Stomach smooth muscle (tissue), 2 donors: Measurements from ENCODE around the gene TBC1D9.

Source experiments
- H3K27ac ChIP-seq: one replicate; pipeline ENCODE4 v1.7.0; 2013; ENCODE audit warnings: mild to moderate bottlenecking, low read length, inconsistent platforms
- H3K27me3 ChIP-seq, 2 donors: one replicate each; pipeline ENCODE4 v1.7.0; 2013; ENCODE audit warnings: low read length in 2 of 2; ENCODE audit not compliant: insufficient read depth in 2 of 2, control insufficient read depth in 1 of 2
- H3K36me3 ChIP-seq, 2 donors: one replicate each; pipeline ENCODE4 v1.7.0; 2013; ENCODE audit warnings: low read length in 2 of 2; ENCODE audit not compliant: control insufficient read depth in 2 of 2, insufficient read depth in 2 of 2
- H3K4me1 ChIP-seq: one replicate; pipeline ENCODE4 v1.7.0; 2013; ENCODE audit warnings: low read length; ENCODE audit not compliant: control insufficient read depth, insufficient read depth
- H3K4me3 ChIP-seq, 2 donors: one replicate each; pipeline ENCODE4 v1.7.0; 2013; ENCODE audit warnings: low read length in 2 of 2
- H3K9ac ChIP-seq, 2 donors: one replicate each; pipeline ENCODE4 v1.7.0; 2013; ENCODE audit warnings: low read length in 2 of 2, mild to moderate bottlenecking in 1 of 2
- H3K9me3 ChIP-seq, 2 donors: one replicate each; pipeline ENCODE4 v1.7.0; 2013; ENCODE audit warnings: low read length in 2 of 2; ENCODE audit not compliant: control insufficient read depth in 2 of 2
- donor health status: healthy.
- donor health status: Pancreatic carcinoma.

TBC1D9 gene

GRCh38 chr4:140706276-140706625 lies 49.9 kb downstream of the TBC1D9 start:
- Histone ChIP-seq H3K4me1 (peaks cover 2% of the 10 kb centered on the region), H3K27ac (no peak overlapping the region), H3K9me3 (no peaks in the 10 kb centered on the region), H3K9ac (no peak overlapping the region), H3K27me3 (no peaks in the 10 kb centered on the region), H3K36me3 (no peaks in the 10 kb centered on the region), H3K4me3 (no peak overlapping the region)

GRCh38 chr4:140705625-140706275 lies 50.4 kb downstream of the TBC1D9 start:
- no peaks in the 10 kb centered on the region for H3K27me3 ChIP-seq
- H3K27ac ChIP-seq = no peak overlapping the region
- H3K4me1 ChIP-seq = peaks cover 2% of the 10 kb centered on the region
- H3K9me3 ChIP-seq = no peaks in the 10 kb centered on the region
- no peak overlapping the region for H3K9ac ChIP-seq
- H3K4me3 ChIP-seq = no peak overlapping the region
- H3K36me3 ChIP-seq = no peaks in the 10 kb centered on the region

DNA sequence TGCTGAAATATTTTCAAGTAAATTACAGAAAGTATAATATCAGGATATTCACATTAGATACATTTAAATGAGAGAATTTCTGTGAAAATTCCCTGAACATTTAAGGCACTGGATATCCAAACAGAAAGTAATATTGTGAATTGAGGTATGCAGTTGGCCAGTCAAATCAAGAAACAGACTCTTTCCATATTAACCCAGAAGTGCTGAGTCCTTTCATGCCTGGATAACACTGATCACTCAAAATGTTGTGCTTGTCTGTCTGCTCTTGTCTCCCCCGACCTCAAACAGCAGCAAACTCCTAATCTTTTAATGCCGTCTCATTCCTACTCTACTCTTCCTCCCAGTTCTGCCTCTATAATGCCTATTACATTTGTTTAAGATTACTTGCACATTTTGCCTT lies 51.2 kb downstream of the TBC1D9 start:
- no peak overlapping the region for H3K9ac ChIP-seq
- peaks cover 2% of the 10 kb centered on the region for H3K4me1 ChIP-seq
- H3K36me3 ChIP-seq = no peaks in the 10 kb centered on the region
- H3K4me3 ChIP-seq = no peak overlapping the region
- no peak overlapping the region for H3K27ac ChIP-seq
- H3K9me3 ChIP-seq = no peaks in the 10 kb centered on the region
- H3K27me3 ChIP-seq = no peaks in the 10 kb centered on the region

DNA sequence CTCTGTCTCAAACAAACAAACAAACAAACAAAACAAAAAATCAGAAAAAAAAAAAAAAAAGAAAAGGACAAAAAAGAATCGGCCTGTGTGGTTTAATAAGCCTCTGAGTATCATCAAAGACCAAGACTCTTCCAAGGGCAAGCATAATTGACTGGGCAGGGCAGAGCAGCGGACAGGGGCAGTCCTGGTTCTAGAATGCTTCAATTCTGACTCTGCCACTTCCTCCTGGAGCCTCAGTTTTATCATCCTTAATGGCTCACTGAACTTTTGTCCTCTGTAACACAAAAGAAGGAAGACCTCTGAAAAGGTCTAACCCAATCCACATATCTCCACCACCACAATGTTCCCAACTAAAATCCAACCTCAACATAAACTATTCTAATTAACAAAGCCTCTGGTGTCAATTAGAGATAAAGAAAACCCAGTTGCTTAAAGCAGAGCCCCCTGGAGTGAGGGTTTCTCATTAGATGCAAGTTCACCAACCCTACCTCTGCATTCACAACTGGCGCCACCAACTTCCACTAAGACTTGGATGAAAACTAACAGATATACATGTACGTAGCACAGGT lies 51.7 kb downstream of the TBC1D9 start:
- Histone ChIP-seq H3K27ac (no peak overlapping the region), H3K36me3 (no peaks in the 10 kb centered on the region), H3K4me1 (peaks cover 2% of the 10 kb centered on the region), H3K9me3 (no peaks in the 10 kb centered on the region), H3K9ac (no peak overlapping the region), H3K27me3 (no peaks in the 10 kb centered on the region), H3K4me3 (no peak overlapping the region)

GRCh38 chr4:140703463-140703862 lies 52.7 kb downstream of the TBC1D9 start:
- Histone ChIP-seq H3K9ac (no peak overlapping the region), H3K27me3 (no peaks in the 10 kb centered on the region), H3K27ac (no peak overlapping the region), H3K4me1 (peaks cover 2% of the 10 kb centered on the region), H3K36me3 (no peaks in the 10 kb centered on the region), H3K9me3 (no peaks in the 10 kb centered on the region), H3K4me3 (no peak overlapping the region)

DNA sequence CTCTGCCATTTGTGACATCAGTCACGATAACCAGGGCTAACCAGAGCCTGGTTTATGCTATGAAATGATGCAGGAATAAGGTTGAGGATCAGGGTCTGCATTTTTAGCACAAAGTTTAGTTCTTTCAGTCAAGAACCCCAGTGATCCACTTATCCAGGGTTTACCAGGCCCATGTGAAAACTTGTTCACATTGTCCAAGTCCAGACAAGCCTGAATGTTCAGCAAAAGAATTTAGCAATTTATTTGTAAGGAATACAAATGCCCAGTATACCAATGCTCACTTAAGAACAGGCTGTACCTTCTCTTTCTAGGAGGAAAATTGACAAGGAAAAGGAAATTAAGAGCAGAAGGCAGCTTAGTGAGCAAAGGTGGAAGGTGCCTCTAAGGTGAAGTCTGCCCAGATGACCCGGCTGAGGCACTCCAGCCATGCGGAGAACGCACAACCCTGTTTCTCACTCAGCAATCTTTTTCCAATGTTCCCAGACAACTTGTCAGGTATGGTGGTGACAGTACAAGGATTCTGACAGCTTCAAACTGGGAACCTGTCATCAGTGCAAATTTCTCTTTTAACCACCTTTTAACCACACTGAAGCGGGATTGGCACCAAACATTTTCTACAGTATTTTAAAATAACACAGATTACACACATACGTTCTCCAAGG lies 54.0 kb downstream of the TBC1D9 start:
- Histone ChIP-seq H3K27ac (no peak overlapping the region), H3K4me1 (peaks cover 5% of the 10 kb centered on the region), H3K9me3 (no peaks in the 10 kb centered on the region), H3K27me3 (no peaks in the 10 kb centered on the region), H3K4me3 (no peak overlapping the region), H3K9ac (no peak overlapping the region), H3K36me3 (no peaks in the 10 kb centered on the region)

- Histone ChIP-seq H3K27me3 (no peaks in the 10 kb centered on the region), H3K27ac (no peak overlapping the region), H3K4me3 (no peak overlapping the region), H3K9ac (no peak overlapping the region), H3K9me3 (no peaks in the 10 kb centered on the region), H3K36me3 (no peaks in the 10 kb centered on the region), H3K4me1 (peaks cover 5% of the 10 kb centered on the region)
Observed at GRCh38 chr4:140701071-140701470, 55.1 kb downstream of the TBC1D9 start.

DNA sequence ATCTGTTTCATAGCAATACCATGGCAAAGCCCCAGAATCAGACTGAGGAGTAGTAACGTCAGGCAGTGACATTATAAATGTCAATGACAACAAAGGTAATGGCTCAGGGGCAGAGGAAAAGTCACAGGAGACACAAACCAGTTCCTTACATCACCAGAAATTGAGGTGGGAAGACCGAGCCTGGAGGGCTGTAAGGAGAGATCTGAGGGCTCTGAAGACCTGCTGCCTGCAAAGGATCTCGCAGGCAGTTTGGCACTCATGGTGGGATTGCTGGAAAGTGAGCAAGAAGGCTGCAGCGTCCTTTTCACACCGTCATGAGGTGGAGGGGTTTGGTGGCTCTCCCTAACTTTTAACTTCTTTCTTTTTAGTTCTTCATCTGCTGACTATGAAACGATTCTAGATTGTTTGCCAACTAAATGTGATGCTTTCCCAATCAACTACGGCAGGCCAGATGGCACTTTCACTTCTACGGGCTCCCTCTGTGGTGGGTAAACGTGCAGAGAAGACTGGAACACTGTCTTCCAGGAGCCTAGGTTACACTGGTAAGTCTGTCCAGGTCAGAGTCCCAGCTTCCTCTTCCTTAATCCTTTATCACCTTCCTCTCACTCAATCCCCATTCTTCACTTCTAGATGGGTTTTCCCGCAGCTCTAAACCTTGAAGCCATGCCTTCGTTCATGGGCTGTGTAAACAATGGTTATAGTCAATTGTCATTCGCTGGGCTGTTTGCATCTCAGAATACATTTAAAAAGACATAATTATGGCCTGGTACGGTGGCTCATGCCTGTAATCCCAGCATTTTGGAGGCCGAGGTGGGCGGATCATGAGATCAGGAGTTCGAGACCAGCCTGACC lies 58.2 kb downstream of the TBC1D9 start:
- H3K36me3 ChIP-seq = no peaks in the 10 kb centered on the region
- peaks cover 3% of the 10 kb centered on the region for H3K4me1 ChIP-seq
- no peak overlapping the region for H3K9ac ChIP-seq
- no peaks in the 10 kb centered on the region for H3K9me3 ChIP-seq
- no peaks in the 10 kb centered on the region for H3K27me3 ChIP-seq
- peak overlapping the region; percentile 37 to 64 for H3K4me3 ChIP-seq
- no peak overlapping the region for H3K27ac ChIP-seq

- Histone ChIP-seq H3K36me3 (no peaks in the 10 kb centered on the region), H3K27ac (no peak overlapping the region), H3K9me3 (no peaks in the 10 kb centered on the region), H3K4me1 (peaks cover 3% of the 10 kb centered on the region), H3K4me3 (no peak overlapping the region), H3K27me3 (no peaks in the 10 kb centered on the region), H3K9ac (no peak overlapping the region)
Observed at GRCh38 chr4:140695483-140695882, 60.7 kb downstream of the TBC1D9 start.

DNA sequence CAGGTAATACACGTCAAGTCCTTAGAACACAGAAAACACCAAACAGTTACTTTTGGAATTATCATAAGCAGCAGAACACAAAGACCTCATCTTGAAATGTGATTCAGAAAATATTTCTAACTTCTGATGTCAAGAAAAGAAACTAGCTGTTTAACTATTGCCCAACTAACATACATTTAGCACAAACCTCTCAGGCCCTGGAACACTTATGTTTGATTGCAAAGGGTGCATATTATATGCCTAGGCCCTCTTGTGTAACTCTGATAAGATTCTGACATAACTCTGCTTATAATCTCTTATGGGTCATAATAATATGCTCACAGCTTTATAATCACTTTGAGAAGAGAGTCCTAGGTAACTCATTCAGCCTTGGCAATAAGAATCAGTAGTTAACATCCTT lies 62.6 kb downstream of the TBC1D9 start:
- no peak overlapping the region for H3K4me3 ChIP-seq
- peaks cover 3% of the 10 kb centered on the region for H3K4me1 ChIP-seq
- no peaks in the 10 kb centered on the region for H3K36me3 ChIP-seq
- no peak overlapping the region for H3K27ac ChIP-seq
- no peaks in the 10 kb centered on the region for H3K9me3 ChIP-seq
- no peaks in the 10 kb centered on the region for H3K27me3 ChIP-seq
- no peak overlapping the region for H3K9ac ChIP-seq
